ENCODE results near the gene AK5.

The AK5 gene

GRCh38 chr1:77239311-77239710, 42.5 kb upstream of the AK5 start:
- no peak for DNase-seq
- Mint-ChIP-seq H3K9me3 (peaks cover 10% of the 10 kb centered on the region), H3K36me3 (ENCODE audit: low read depth) (no peaks in the 10 kb centered on the region), H3K4me1 (no peaks in the 10 kb centered on the region), H3K27me3 (ENCODE audit: low read depth, poor library complexity) (peaks cover 6% of the 10 kb centered on the region), H3K27ac (no peak overlapping the region), H3K4me3 (no peak overlapping the region)
- TF ChIP-seq CTCF (IDR thresholded peaks at IDR 0.05) = no peak

- Mint-ChIP-seq H3K4me3 (no peak overlapping the region), H3K4me1 (no peaks in the 10 kb centered on the region), H3K9me3 (peaks cover 47% of the 10 kb centered on the region), H3K27me3 (ENCODE audit: low read depth, poor library complexity) (peaks cover 4% of the 10 kb centered on the region), H3K27ac (no peak overlapping the region), H3K36me3 (ENCODE audit: low read depth) (peaks cover 18% of the 10 kb centered on the region)
- no peak for DNase-seq
- no peak for TF ChIP-seq CTCF (IDR thresholded peaks at IDR 0.05)
These were observed 36.0 kb upstream of the AK5 start for GRCh38 chr1:77245830-77246229.

GRCh38 chr1:77250126-77250525, 31.7 kb upstream of the AK5 start:
- no peak for DNase-seq
- Mint-ChIP-seq H3K36me3 (ENCODE audit: low read depth) (peaks cover 18% of the 10 kb centered on the region), H3K9me3 (peaks cover 78% of the 10 kb centered on the region), H3K4me3 (no peak overlapping the region), H3K27ac (no peak overlapping the region), H3K4me1 (no peaks in the 10 kb centered on the region), H3K27me3 (ENCODE audit: low read depth, poor library complexity) (no peaks in the 10 kb centered on the region)
- TF ChIP-seq CTCF (IDR thresholded peaks at IDR 0.05) = no peak

- Mint-ChIP-seq H3K4me3 (no peak overlapping the region), H3K27me3 (ENCODE audit: low read depth, poor library complexity) (peaks cover 6% of the 10 kb centered on the region), H3K9me3 (peaks cover 82% of the 10 kb centered on the region), H3K4me1 (no peaks in the 10 kb centered on the region), H3K27ac (no peak overlapping the region), H3K36me3 (ENCODE audit: low read depth) (peaks cover 9% of the 10 kb centered on the region)
- no peak for TF ChIP-seq CTCF (IDR thresholded peaks at IDR 0.05)
- no peak for DNase-seq
These were observed 28.6 kb upstream of the AK5 start for GRCh38 chr1:77253211-77253610.

GRCh38 chr1:77263708-77264107, 18.1 kb upstream of the AK5 start:
- H3K27ac Mint-ChIP-seq = no peak overlapping the region
- DNase-seq = no peak
- H3K4me1 Mint-ChIP-seq = no peaks in the 10 kb centered on the region
- TF ChIP-seq CTCF (IDR thresholded peaks at IDR 0.05) = no peak
- no peaks in the 10 kb centered on the region for H3K9me3 Mint-ChIP-seq
- no peak overlapping the region for H3K4me3 Mint-ChIP-seq
- H3K27me3 Mint-ChIP-seq (ENCODE audit: low read depth, poor library complexity) = peaks cover 10% of the 10 kb centered on the region
- no peaks in the 10 kb centered on the region for H3K36me3 Mint-ChIP-seq (ENCODE audit: low read depth)

GRCh38 chr1:77265180-77265579, 16.6 kb upstream of the AK5 start:
- no peaks in the 10 kb centered on the region for H3K4me1 Mint-ChIP-seq

More at GRCh38 chr1:77265180-77265579, 16.6 kb upstream of the AK5 start:
- H3K27ac Mint-ChIP-seq = no peak overlapping the region
- no peak for TF ChIP-seq CTCF (IDR thresholded peaks at IDR 0.05)
- H3K27me3 Mint-ChIP-seq (ENCODE audit: low read depth, poor library complexity) = peaks cover 14% of the 10 kb centered on the region
- H3K9me3 Mint-ChIP-seq = no peaks in the 10 kb centered on the region
- H3K36me3 Mint-ChIP-seq (ENCODE audit: low read depth) = no peaks in the 10 kb centered on the region
- no peak for DNase-seq
- H3K4me3 Mint-ChIP-seq = no peak overlapping the region
